Sigmoid colon (tissue), 7 donors: ENCODE measurements around the gene SMAP1. TPM values are rescaled to one million over a fixed set of nuclear protein-coding genes. Genes with fewer than 3 reads are reported as not detected.

Experiments used
- DNase-seq: peaks from one replicate; pipeline ENCODE4 v3.0.0-alpha.2; 2019
- H3K27ac ChIP-seq, 4 donors: fragments of 200-600 bp; sonication (generic); one replicate each; pipeline ENCODE4 v1.5.1; 2016 to 2019; ENCODE audit warnings: mild to moderate bottlenecking in 1 of 4
- H3K27me3 ChIP-seq, 3 donors: fragments of 200-600 bp; sonication (generic); one replicate each; pipeline ENCODE4 v1.5.1; 2019; ENCODE audit warnings: mild to moderate bottlenecking in 1 of 3
- H3K36me3 ChIP-seq, 4 donors: fragments of 200-600 bp; sonication (generic); one replicate each; pipeline ENCODE4 v1.5.1; 2016 to 2019
- H3K4me1 ChIP-seq, 4 donors: fragments of 200-600 bp; sonication (generic); one replicate each; pipeline ENCODE4 v1.5.1; 2017 to 2019
- H3K4me3 ChIP-seq, 4 donors: fragments of 200-600 bp; sonication (generic); one replicate each; pipeline ENCODE4 v1.5.1; 2017 to 2019; ENCODE audit warnings: mild to moderate bottlenecking in 2 of 4, moderate library complexity in 1 of 4
- H3K9me3 ChIP-seq, 4 donors: fragments of 200-600 bp in 3 of 4; sonication (generic) in 3 of 4; one replicate each; pipeline versions ENCODE4 v1.5.1 to v1.6.1; 2013 to 2019
- EP300 ChIP-seq, 4 donors: sonication (generic); formaldehyde crosslinking; IDR thresholded peaks; one replicate each; pipeline ENCODE4 v1.6.1; 2017; ENCODE audit warnings: antibody characterized with exemption in 4 of 4
- POLR2A ChIP-seq, 2 donors: fragments of 450-650 bp; IDR thresholded peaks; one replicate each; pipeline ENCODE4 v1.6.1; 2016; ENCODE audit warnings: antibody characterized with exemption in 2 of 2, mild to moderate bottlenecking in 2 of 2, moderate library complexity in 2 of 2
- POLR2AphosphoS5 ChIP-seq, 4 donors: sonication (generic); formaldehyde crosslinking; IDR thresholded peaks; one replicate each; pipeline ENCODE4 v1.6.1; 2017; ENCODE audit warnings: antibody characterized with exemption in 4 of 4
- WGBS, 2 donors: extraction: QIAGEN DNeasy Blood & Tissue Kit; methylation state at CpG; one replicate each; pipeline ENCODE4 v1.1.7; 2013; 5-methylcytosine and 5-hydroxymethylcytosine counted together
- intact Hi-C: fragments of 100-400 bp; cut with DNase I; formaldehyde crosslinking; loops from one replicate; pipeline ENCODE4 v1.15.1; 2023
- polyA plus RNA-seq, 3 donors: library from polyadenylated mRNA; stranded (reverse); fragments of 200-250 nt; gene quantifications; one replicate each; pipeline ENCODE4 v1.2.3, GENCODE V29; 2013
- total RNA-seq, 4 donors: library from RNA; depleted of rRNA; stranded (reverse); fragments of >200 nt; gene quantifications; one replicate each; pipeline ENCODE4 v1.1.0, GENCODE V29; 2016
- TF ChIP-seq, protein P1 (sequence below), 4 experiments: fragments of 450-650 bp in 3 of 4; fragments of 200-600 bp in 1 of 4; IDR thresholded peaks; one replicate each; pipeline ENCODE4 v1.5.1; 2016 to 2019; ENCODE audit warnings: antibody characterized with exemption in 4 of 4, mild to moderate bottlenecking in 3 of 4, moderate library complexity in 2 of 4
- donor health status: healthy with polysubstance abuse.
- donor health status: Bipolar disorder and iron deficiency.
- donor health status: healthy.

The SMAP1 gene
- total and polyA plus RNA-seq, 7 donors, result 19.7 to 41.4 (median 26.7) TPM

- DNase-seq, result no peak
- intact Hi-C loops, result no loop called here
- Histone ChIP-seq H3K27ac (no peak overlapping the region), H3K9me3 (no peaks in the 10 kb centered on the region), H3K27me3 (no peaks in the 10 kb centered on the region), H3K4me3 (no peak overlapping the region), H3K36me3 (no peaks in the 10 kb centered on the region), H3K4me1 (no peaks in the 10 kb centered on the region)
- 96% methylated on average over 36 of the region's 36 CpGs for WGBS, 2 donors
- TF ChIP-seq POLR2A (IDR thresholded peaks at IDR 0.05), result no peak
- TF ChIP-seq EP300 (IDR thresholded peaks at IDR 0.05), result no peak
- no peak for TF ChIP-seq POLR2AphosphoS5 (IDR thresholded peaks at IDR 0.05)
- TF ChIP-seq, protein P1, sequence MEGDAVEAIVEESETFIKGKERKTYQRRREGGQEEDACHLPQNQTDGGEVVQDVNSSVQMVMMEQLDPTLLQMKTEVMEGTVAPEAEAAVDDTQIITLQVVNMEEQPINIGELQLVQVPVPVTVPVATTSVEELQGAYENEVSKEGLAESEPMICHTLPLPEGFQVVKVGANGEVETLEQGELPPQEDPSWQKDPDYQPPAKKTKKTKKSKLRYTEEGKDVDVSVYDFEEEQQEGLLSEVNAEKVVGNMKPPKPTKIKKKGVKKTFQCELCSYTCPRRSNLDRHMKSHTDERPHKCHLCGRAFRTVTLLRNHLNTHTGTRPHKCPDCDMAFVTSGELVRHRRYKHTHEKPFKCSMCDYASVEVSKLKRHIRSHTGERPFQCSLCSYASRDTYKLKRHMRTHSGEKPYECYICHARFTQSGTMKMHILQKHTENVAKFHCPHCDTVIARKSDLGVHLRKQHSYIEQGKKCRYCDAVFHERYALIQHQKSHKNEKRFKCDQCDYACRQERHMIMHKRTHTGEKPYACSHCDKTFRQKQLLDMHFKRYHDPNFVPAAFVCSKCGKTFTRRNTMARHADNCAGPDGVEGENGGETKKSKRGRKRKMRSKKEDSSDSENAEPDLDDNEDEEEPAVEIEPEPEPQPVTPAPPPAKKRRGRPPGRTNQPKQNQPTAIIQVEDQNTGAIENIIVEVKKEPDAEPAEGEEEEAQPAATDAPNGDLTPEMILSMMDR (IDR thresholded peaks at IDR 0.05), result no peak
Observed at GRCh38 chr6:70627500-70628254, 40.0 kb upstream of the SMAP1 start.

DNA sequence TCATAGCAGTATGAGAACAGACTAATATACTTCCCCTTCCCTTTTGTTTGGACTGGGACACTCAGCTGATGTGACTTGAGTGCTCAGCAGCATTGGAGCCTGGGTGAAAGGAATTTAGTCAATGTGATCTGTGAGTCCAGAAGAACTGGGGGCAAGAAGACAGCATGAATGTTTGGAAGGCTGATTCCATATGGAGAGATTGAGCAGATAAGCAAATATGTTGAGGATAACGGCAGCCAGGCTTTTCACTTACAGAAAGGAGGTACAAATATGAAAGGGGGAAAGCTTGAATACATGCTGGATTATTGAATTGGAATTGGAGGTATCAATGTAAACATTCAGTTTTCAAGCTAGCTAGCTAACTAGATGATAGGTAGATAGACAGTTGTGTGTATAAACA lies 37.8 kb upstream of the SMAP1 start:
- Histone ChIP-seq H3K27ac (no peak overlapping the region), H3K9me3 (no peaks in the 10 kb centered on the region), H3K36me3 (no peaks in the 10 kb centered on the region), H3K4me1 (no peaks in the 10 kb centered on the region), H3K4me3 (no peak overlapping the region), H3K27me3 (no peaks in the 10 kb centered on the region)
- no peak for DNase-seq
- intact Hi-C loops, result no loop called here
- TF ChIP-seq, protein P1 (IDR thresholded peaks at IDR 0.05), result no peak
- TF ChIP-seq EP300 (IDR thresholded peaks at IDR 0.05) (no peak), POLR2AphosphoS5 (IDR thresholded peaks at IDR 0.05) (no peak), POLR2A (IDR thresholded peaks at IDR 0.05) (no peak)
- 73 to 78% methylated on average over 1 of the region's 1 CpG for WGBS, 2 donors

- Histone ChIP-seq H3K27me3 (no peaks in the 10 kb centered on the region), H3K4me3 (no peak overlapping the region), H3K27ac (no peak overlapping the region), H3K4me1 (no peaks in the 10 kb centered on the region), H3K36me3 (no peaks in the 10 kb centered on the region), H3K9me3 (no peaks in the 10 kb centered on the region)
- intact Hi-C loops, result no loop called here
- no peak for DNase-seq
- 68% methylated on average over 2 of the region's 2 CpGs for WGBS, 2 donors
- TF ChIP-seq, protein P1 (IDR thresholded peaks at IDR 0.05), result no peak
- TF ChIP-seq EP300 (IDR thresholded peaks at IDR 0.05), result no peak
- TF ChIP-seq POLR2A (IDR thresholded peaks at IDR 0.05), result no peak
- TF ChIP-seq POLR2AphosphoS5 (IDR thresholded peaks at IDR 0.05), result no peak
Observed at GRCh38 chr6:70633870-70634269, 33.8 kb upstream of the SMAP1 start.

GRCh38 chr6:70636596-70636995 lies 31.1 kb upstream of the SMAP1 start:
- H3K9me3 ChIP-seq, result no peaks in the 10 kb centered on the region
- H3K36me3 ChIP-seq, result no peaks in the 10 kb centered on the region
- DNase-seq, result no peak
- no peak for TF ChIP-seq POLR2AphosphoS5 (IDR thresholded peaks at IDR 0.05)
- no peak for TF ChIP-seq POLR2A (IDR thresholded peaks at IDR 0.05)
- TF ChIP-seq, protein P1 (IDR thresholded peaks at IDR 0.05), result no peak
- TF ChIP-seq EP300 (IDR thresholded peaks at IDR 0.05), result no peak
- H3K27me3 ChIP-seq, result no peaks in the 10 kb centered on the region
- intact Hi-C loops, result no loop called here
- H3K4me1 ChIP-seq, result no peaks in the 10 kb centered on the region
- no peak overlapping the region for H3K4me3 ChIP-seq
- 94% methylated on average over 8 of the region's 8 CpGs for WGBS, 2 donors
- no peak overlapping the region for H3K27ac ChIP-seq

GRCh38 chr6:70638468-70638867 lies 29.2 kb upstream of the SMAP1 start:
- Histone ChIP-seq H3K36me3 (no peaks in the 10 kb centered on the region), H3K4me3 (no peak overlapping the region), H3K4me1 (no peaks in the 10 kb centered on the region), H3K27me3 (no peaks in the 10 kb centered on the region), H3K9me3 (no peaks in the 10 kb centered on the region), H3K27ac (no peak overlapping the region)
- TF ChIP-seq POLR2A (IDR thresholded peaks at IDR 0.05) (no peak), POLR2AphosphoS5 (IDR thresholded peaks at IDR 0.05) (no peak), EP300 (IDR thresholded peaks at IDR 0.05) (no peak)
- TF ChIP-seq, protein P1 (IDR thresholded peaks at IDR 0.05), result no peak
- WGBS, 2 donors, result 91 to 95% methylated on average over 1 of the region's 1 CpG
- DNase-seq, result no peak
- intact Hi-C loops, result no loop called here
